Spleen (tissue), 11 donors: Measurements from ENCODE around the gene GCSAM. TPM values are rescaled to one million over a fixed set of nuclear protein-coding genes. Genes with fewer than 3 reads are reported as not detected.
A peak's percentile ranks its signal among the peaks of the same experiment; 100 is the strongest.

Experiments
- DNase-seq: peaks from one replicate; pipeline ENCODE4 v3.0.0-alpha.2; 2020
- H3K27ac ChIP-seq, 8 donors: fragments of 200-600 bp; sonication (generic) in 7 of 8; 1 replicate in 4 of 8; 2 replicates in 4 of 8; pipeline versions ENCODE4 v1.5.0 to v1.8.0; 2016 to 2021; ENCODE audit warnings: inconsistent platforms in 4 of 8, mild to moderate bottlenecking in 4 of 8, moderate library complexity in 1 of 8
- H3K27me3 ChIP-seq, 7 donors: fragments of 200-600 bp; sonication (generic) in 6 of 7; replicated peaks in 1 of 7; 1 replicate in 4 of 7; 2 replicates in 3 of 7; pipeline versions ENCODE4 v1.5.0 to v1.8.0; 2016 to 2021; ENCODE audit warnings: inconsistent platforms in 3 of 7, mild to moderate bottlenecking in 1 of 7
- H3K36me3 ChIP-seq, 6 donors: fragments of 200-600 bp; sonication (generic) in 5 of 6; 1 replicate in 4 of 6; 2 replicates in 2 of 6; pipeline versions ENCODE4 v1.5.0 to v1.8.0; 2016 to 2021; ENCODE audit warnings: inconsistent platforms in 2 of 6
- H3K4me1 ChIP-seq, 6 donors: fragments of 200-600 bp; sonication (generic) in 5 of 6; 1 replicate in 3 of 6; 2 replicates in 3 of 6; pipeline versions ENCODE4 v1.5.0 to v1.8.0; 2016 to 2021; ENCODE audit warnings: inconsistent platforms in 3 of 6
- H3K4me3 ChIP-seq, 8 donors: fragments of 200-600 bp; sonication (generic) in 7 of 8; 1 replicate in 4 of 8; 2 replicates in 4 of 8; pipeline versions ENCODE4 v1.5.0 to v1.8.0; 2016 to 2021; ENCODE audit warnings: inconsistent platforms in 4 of 8, mild to moderate bottlenecking in 4 of 8, moderate library complexity in 2 of 8
- H3K9me3 ChIP-seq, 8 donors: fragments of 200-600 bp; sonication (generic) in 7 of 8; 1 replicate in 4 of 8; 2 replicates in 4 of 8; pipeline versions ENCODE4 v1.5.0 to v1.8.0; 2016 to 2021; ENCODE audit warnings: inconsistent platforms in 4 of 8
- CTCF ChIP-seq, 11 experiments: fragments of 200-600 bp in 7 of 11; fragments of 450-650 bp in 4 of 11; sonication (generic) in 4 of 11; IDR thresholded peaks in 8 of 11; conservative IDR thresholded peaks in 3 of 11; 1 replicate in 7 of 11; 2 replicates in 4 of 11; pipeline versions ENCODE4 v1.4.0 to v1.8.0; 2016 to 2021; ENCODE audit warnings: antibody characterized with exemption in 11 of 11, inconsistent platforms in 4 of 11, mild to moderate bottlenecking in 1 of 11
- POLR2A ChIP-seq, 3 donors: fragments of 450-650 bp; IDR thresholded peaks; one replicate each; pipeline ENCODE4 v1.5.1; 2017; ENCODE audit warnings: antibody characterized with exemption in 3 of 3, mild to moderate bottlenecking in 1 of 3
- POLR2AphosphoS5 ChIP-seq, 3 donors: sonication (generic); formaldehyde crosslinking; IDR thresholded peaks; one replicate each; pipeline ENCODE4 v1.5.1; 2017; ENCODE audit warnings: antibody characterized with exemption in 3 of 3
- WGBS, 5 donors: extraction: QIAGEN DNeasy Blood & Tissue Kit in 3 of 5; methylation state at CpG; one replicate each; pipeline versions ENCODE4 v1.1.5 to v1.1.7; 2013 to 2018; 5-methylcytosine and 5-hydroxymethylcytosine counted together
- intact Hi-C: fragments of 100-400 bp; cut with DNase I; formaldehyde crosslinking; loops from one replicate; pipeline ENCODE4 v1.15.0; 2023; ENCODE audit warnings: low total_unique reads
- polyA plus RNA-seq, 3 donors: library from polyadenylated mRNA; stranded (reverse); fragments of 200-250 nt; gene quantifications; one replicate each; pipeline ENCODE4 v1.2.1, GENCODE V29; 2013
- total RNA-seq, 7 donors: library from RNA; depleted of rRNA in 3 of 7; stranded (reverse); fragments of >200 nt in 3 of 7; fragmentation: NEBNext Ultra II Directional in 4 of 7; extraction: Animal tissue kit (Norgen Biotek cat#: 25700) in 4 of 7; gene quantifications; one replicate each; pipeline versions ENCODE4 v1.1.0 to v1.2.1, GENCODE V29; 2016 to 2021
- donor health status: healthy with polysubstance abuse.
- donor health status: DM: no; HTN: no; CAD: no; lungs with moderate emphysema.
- donor health status: DM: no; HTN: no; CAD: no.
- donor health status: Bipolar disorder and iron deficiency.
- donor health status: healthy.
- donor health status: DM: no; HTN: no; CAD: no.
- donor health status: DM: yes; HTN: yes; CAD: no.

Gene GCSAM
- total and polyA plus RNA-seq, 10 donors: 2.7 to 20.9 (median 8.9) TPM

GRCh38 chr3:112143251-112143650 lies 10.2 kb upstream of the GCSAM start:
- no peaks in the 10 kb centered on the region for H3K27me3 ChIP-seq
- no peak overlapping the region for H3K4me3 ChIP-seq
- TF ChIP-seq POLR2A (IDR thresholded peaks at IDR 0.05): no peak
- no peak for TF ChIP-seq CTCF (IDR thresholded peaks at IDR 0.05 in 8 of 11, conservative IDR thresholded peaks at IDR 0.05 in 3 of 11)
- no peak for TF ChIP-seq POLR2AphosphoS5 (IDR thresholded peaks at IDR 0.05)
- H3K4me1 ChIP-seq: peaks cover 0 to 2% (median 0%) of the 10 kb centered on the region in 6 donors
- no peak overlapping the region for H3K27ac ChIP-seq
- DNase-seq: no peak
- intact Hi-C loops: no loop called here
- H3K36me3 ChIP-seq: no peaks in the 10 kb centered on the region
- 64 to 77% (median 74%) methylated on average over 1 of the region's 1 CpG for WGBS, 5 donors
- H3K9me3 ChIP-seq: peaks cover 0 to 35% (median 25%) of the 10 kb centered on the region in 8 donors

GRCh38 chr3:112141293-112141692 lies 8.2 kb upstream of the GCSAM start:
- Histone ChIP-seq H3K9me3 (peaks cover 0 to 20% (median 10%) of the 10 kb centered on the region in 8 donors), H3K4me1 (peaks cover 0 to 21% (median 12%) of the 10 kb centered on the region in 6 donors), H3K4me3 (no peak overlapping the region), H3K27ac (no peak overlapping the region), H3K27me3 (no peaks in the 10 kb centered on the region), H3K36me3 (no peaks in the 10 kb centered on the region)
- intact Hi-C loops: no loop called here
- TF ChIP-seq CTCF (IDR thresholded peaks at IDR 0.05 in 8 of 11, conservative IDR thresholded peaks at IDR 0.05 in 3 of 11) (no peak), POLR2AphosphoS5 (IDR thresholded peaks at IDR 0.05) (no peak), POLR2A (IDR thresholded peaks at IDR 0.05) (no peak)
- WGBS, 5 donors: 80 to 92% (median 85%) methylated on average over 2 of the region's 2 CpGs
- DNase-seq: no peak

GRCh38 chr3:112140584-112140983 lies 7.5 kb upstream of the GCSAM start:
- WGBS, 5 donors: 80 to 90% (median 85%) methylated on average over 1 of the region's 1 CpG
- peaks cover 0 to 28% (median 12%) of the 10 kb centered on the region in 6 donors for H3K4me1 ChIP-seq
- intact Hi-C loops: no loop called here
- no peak overlapping the region for H3K4me3 ChIP-seq
- no peaks in the 10 kb centered on the region for H3K27me3 ChIP-seq
- no peak overlapping the region for H3K27ac ChIP-seq
- H3K36me3 ChIP-seq: no peaks in the 10 kb centered on the region
- H3K9me3 ChIP-seq: peaks cover 0 to 20% (median 8%) of the 10 kb centered on the region in 8 donors
- no peak for DNase-seq
- TF ChIP-seq CTCF (IDR thresholded peaks at IDR 0.05 in 8 of 11, conservative IDR thresholded peaks at IDR 0.05 in 3 of 11): no peak
- TF ChIP-seq POLR2AphosphoS5 (IDR thresholded peaks at IDR 0.05): no peak

- no peak for TF ChIP-seq POLR2AphosphoS5 (IDR thresholded peaks at IDR 0.05)
- TF ChIP-seq CTCF (IDR thresholded peaks at IDR 0.05 in 8 of 11, conservative IDR thresholded peaks at IDR 0.05 in 3 of 11): no peak
- TF ChIP-seq POLR2A (IDR thresholded peaks at IDR 0.05): no peak
- H3K36me3 ChIP-seq: no peaks in the 10 kb centered on the region
- intact Hi-C loops: no loop called here
Measured at GRCh38 chr3:112138219-112138969, 5.3 kb upstream of the GCSAM start.

More at GRCh38 chr3:112138219-112138969, 5.3 kb upstream of the GCSAM start:
- H3K9me3 ChIP-seq: peaks cover 0 to 7% (median 0%) of the 10 kb centered on the region in 8 donors
- 38 to 68% (median 54%) methylated on average over 1 of the region's 1 CpG for WGBS, 5 donors
- peak overlapping the region in 1 of 8 donors; percentile 3 for H3K27ac ChIP-seq
- no peaks in the 10 kb centered on the region for H3K27me3 ChIP-seq
- peaks cover 0 to 50% (median 17%) of the 10 kb centered on the region in 6 donors for H3K4me1 ChIP-seq
- no peak for DNase-seq
- H3K4me3 ChIP-seq: no peak overlapping the region
